ENCODE measurements around the gene PCNX3. TPM values are rescaled to one million over a fixed set of nuclear protein-coding genes. Genes with fewer than 3 reads are reported as not detected.
"Not testable (repeated sequence)": the region's sequence is repeated elsewhere in the genome, so short reads cannot be mapped to it uniquely, and the experiment has no call there.

Gene PCNX3
- total RNA-seq, 2 donors from 2014 or later, result 32.0 to 67.9 TPM

DNA sequence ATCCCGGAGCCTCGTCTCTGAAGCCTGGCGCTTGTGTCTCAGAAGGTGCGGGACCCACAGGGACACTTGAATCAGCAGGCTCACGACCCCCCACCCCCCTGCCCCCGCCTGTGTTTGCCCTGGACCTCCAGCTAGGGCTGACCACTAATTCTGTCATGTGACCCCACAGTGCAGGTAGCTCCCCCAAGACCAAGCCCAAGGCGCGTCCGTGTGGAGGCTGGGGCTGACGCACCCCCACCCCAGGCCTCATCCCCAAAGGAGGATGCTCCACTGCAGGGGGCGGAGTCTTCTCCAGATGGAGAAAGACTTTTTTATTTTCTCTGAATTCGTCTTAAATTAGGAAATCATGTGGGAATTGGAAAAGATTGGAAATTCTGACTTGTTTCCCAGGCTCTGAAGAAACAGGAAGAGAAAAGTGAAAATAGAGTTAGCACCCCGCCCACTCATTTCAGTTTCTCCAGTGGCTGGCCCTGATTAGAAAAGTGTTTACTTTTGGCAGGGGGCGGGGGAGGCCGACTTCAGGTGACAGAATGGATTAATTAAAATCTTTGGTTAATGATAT, 48.1 kb downstream of the PCNX3 start:
- TF ChIP-seq POLR2A (IDR thresholded peaks at IDR 0.05) (peak; percentile 6), POLR2AphosphoS5 (IDR thresholded peaks at IDR 0.05) (peak; percentile 20)
- TF ChIP-seq, protein P1, sequence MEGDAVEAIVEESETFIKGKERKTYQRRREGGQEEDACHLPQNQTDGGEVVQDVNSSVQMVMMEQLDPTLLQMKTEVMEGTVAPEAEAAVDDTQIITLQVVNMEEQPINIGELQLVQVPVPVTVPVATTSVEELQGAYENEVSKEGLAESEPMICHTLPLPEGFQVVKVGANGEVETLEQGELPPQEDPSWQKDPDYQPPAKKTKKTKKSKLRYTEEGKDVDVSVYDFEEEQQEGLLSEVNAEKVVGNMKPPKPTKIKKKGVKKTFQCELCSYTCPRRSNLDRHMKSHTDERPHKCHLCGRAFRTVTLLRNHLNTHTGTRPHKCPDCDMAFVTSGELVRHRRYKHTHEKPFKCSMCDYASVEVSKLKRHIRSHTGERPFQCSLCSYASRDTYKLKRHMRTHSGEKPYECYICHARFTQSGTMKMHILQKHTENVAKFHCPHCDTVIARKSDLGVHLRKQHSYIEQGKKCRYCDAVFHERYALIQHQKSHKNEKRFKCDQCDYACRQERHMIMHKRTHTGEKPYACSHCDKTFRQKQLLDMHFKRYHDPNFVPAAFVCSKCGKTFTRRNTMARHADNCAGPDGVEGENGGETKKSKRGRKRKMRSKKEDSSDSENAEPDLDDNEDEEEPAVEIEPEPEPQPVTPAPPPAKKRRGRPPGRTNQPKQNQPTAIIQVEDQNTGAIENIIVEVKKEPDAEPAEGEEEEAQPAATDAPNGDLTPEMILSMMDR (IDR thresholded peaks at IDR 0.05), result peak in 1 of 4 experiments; percentile 17
- H3K4me1 ChIP-seq (replicated peaks), result peaks cover 15% of the 10 kb centered on the region
- peak overlapping the region; percentile 97 to 100 for H3K4me3 ChIP-seq
- peaks cover 6 to 9% of the 10 kb centered on the region in 2 donors for H3K36me3 ChIP-seq
- intact Hi-C loops (cut with DNase I), result loop anchor here (5.0 kb wide), 1 partner anchor 86 kb away; the partner anchor contains the start of gene EHBP1L1
- H3K27ac ChIP-seq, result peak overlapping the region; percentile 98 to 99
- H3K27me3 ChIP-seq (replicated peaks; ENCODE audit: insufficient read depth), result no peaks in the 10 kb centered on the region
- WGBS, result 3% methylated on average over 13 of the region's 15 CpGs
- no peak for DNase-seq (ENCODE audit: low spot score)
- H3K9me3 ChIP-seq, result no peaks in the 10 kb centered on the region

DNA sequence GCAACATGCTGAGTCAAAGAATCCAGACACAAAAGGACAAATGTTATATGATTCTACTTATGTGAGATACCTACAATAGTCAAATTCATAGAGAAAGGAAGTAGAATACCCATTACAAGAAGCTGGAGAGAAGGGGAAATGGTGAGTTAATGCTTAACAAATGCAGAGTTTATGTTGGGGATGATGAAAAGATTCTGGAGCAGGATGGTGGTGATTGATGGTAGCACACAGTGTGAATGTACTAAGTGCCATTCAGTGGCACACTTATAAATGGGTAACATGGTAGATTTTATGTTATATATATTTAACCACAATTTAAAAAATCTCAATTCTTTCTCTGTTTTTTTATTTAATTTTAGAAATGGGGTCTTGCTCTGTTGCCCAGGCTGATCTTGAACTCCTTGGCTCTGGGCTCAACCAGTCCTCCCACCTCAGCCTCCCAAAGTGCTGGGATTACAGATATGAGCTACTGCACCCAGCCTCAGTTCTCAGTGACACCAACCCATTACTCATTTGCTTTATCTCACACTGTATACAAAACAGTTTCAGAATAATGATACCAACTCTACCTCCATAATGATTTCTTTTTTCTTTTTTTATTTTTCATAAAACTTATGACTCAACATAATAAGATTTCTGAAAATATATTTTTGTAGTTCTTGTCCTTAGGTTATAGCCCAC, 56.7 kb downstream of the PCNX3 start:
- Histone ChIP-seq H3K27ac (no peak overlapping the region), H3K36me3 (no peaks in the 10 kb centered on the region), H3K27me3 (replicated peaks; ENCODE audit: insufficient read depth) (no peaks in the 10 kb centered on the region), H3K4me1 (replicated peaks) (no peaks in the 10 kb centered on the region), H3K4me3 (no peak overlapping the region), H3K9me3 (no peaks in the 10 kb centered on the region)
- TF ChIP-seq POLR2AphosphoS5 (IDR thresholded peaks at IDR 0.05), result no peak
- intact Hi-C loops (cut with DNase I), result no loop called here
- DNase-seq (ENCODE audit: low spot score), result no peak

DNA sequence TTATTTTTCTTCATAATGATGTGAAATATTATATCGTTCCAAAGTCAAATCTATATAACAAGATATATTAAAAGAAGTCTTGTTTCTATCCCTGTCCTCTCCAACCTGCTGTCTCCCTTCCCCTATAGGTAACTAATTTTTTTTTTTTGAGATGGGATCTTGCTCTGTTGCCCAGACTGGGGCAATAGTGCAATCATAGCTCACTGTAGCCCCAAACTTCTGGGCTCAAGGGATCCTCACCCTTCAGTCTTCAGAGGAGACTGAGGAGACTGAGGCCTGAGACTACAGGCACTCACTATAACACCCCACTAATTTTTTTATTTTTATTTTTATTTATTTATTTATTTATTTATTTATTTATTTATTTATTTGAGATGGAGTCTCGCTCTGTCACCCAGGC, 57.4 kb downstream of the PCNX3 start:
- intact Hi-C loops (cut with DNase I), result no loop called here

DNA sequence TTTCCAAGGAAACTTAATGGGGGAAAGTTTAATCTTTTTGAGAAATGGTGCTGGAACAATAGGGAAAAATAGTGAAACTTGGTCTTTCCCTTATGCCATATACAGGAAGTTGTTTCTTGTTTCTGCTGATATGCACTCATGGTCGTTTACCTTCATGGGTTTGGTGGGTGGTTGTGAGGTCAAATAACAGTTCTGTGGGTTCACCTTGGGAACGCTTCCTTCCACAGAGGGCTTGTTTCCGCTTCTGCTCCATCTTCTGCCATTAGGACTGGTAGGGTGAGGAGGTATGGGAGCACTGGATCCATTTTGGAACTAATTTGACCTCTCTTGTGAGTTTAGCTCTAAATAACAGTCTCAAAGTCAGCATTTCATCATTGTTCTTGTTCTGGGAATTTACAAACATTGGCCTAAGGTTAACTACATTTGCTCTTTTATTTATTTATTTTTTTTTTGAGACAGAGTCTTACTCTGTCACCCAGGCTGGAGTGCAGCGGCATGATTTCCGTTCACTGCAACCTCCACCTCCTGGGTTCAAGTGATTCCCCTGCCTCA, 64.7 kb downstream of the PCNX3 start:
- WGBS, result 77% methylated on average over 5 of the region's 5 CpGs
- Histone ChIP-seq H3K27ac (no peak overlapping the region), H3K4me3 (no peak overlapping the region), H3K27me3 (replicated peaks; ENCODE audit: insufficient read depth) (no peaks in the 10 kb centered on the region), H3K4me1 (replicated peaks) (no peaks in the 10 kb centered on the region), H3K9me3 (no peaks in the 10 kb centered on the region), H3K36me3 (no peaks in the 10 kb centered on the region)
- TF ChIP-seq POLR2AphosphoS5 (IDR thresholded peaks at IDR 0.05), result no peak
- TF ChIP-seq POLR2A (IDR thresholded peaks at IDR 0.05), result no peak
- TF ChIP-seq, protein P1 (IDR thresholded peaks at IDR 0.05), result no peak
- DNase-seq (ENCODE audit: low spot score), result no peak
- intact Hi-C loops (cut with DNase I), result no loop called here

More for the DNA sequence above, 57.4 kb downstream of the PCNX3 start:
- H3K27me3 ChIP-seq (replicated peaks; ENCODE audit: insufficient read depth), result no peaks in the 10 kb centered on the region
- no peak overlapping the region for H3K4me3 ChIP-seq
- no peak overlapping the region for H3K27ac ChIP-seq
- TF ChIP-seq, protein P1 (IDR thresholded peaks at IDR 0.05), result no peak
- TF ChIP-seq POLR2A (IDR thresholded peaks at IDR 0.05) (no peak), POLR2AphosphoS5 (IDR thresholded peaks at IDR 0.05) (no peak)
- H3K36me3 ChIP-seq, result no peaks in the 10 kb centered on the region
- H3K9me3 ChIP-seq, result no peaks in the 10 kb centered on the region
- H3K4me1 ChIP-seq (replicated peaks), result no peaks in the 10 kb centered on the region
- no peak for DNase-seq (ENCODE audit: low spot score)
- WGBS, result 93% methylated on average over 2 of the region's 2 CpGs

DNA sequence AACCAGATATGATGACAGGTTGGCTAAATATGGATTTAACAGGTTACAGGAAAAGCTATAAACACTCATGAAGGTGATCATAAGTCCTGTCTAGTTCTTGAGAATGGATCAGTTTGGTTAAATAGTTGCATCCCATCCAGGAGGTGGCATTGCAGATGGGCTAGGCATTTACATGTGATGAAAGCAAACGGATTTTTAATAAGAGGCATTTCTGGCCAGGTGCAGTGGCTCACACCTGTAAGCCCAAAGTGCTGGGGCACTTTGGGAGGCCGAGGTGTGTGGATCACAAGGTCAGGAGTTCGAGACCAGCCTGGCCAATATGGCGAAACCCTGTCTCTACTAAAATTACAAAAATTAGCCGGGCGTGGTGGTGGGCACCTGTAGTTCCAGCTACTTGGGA, 67.9 kb downstream of the PCNX3 start:
- H3K4me3 ChIP-seq; H3K36me3 ChIP-seq; H3K9me3 ChIP-seq; DNase-seq (ENCODE audit: low spot score); H3K4me1 ChIP-seq (replicated peaks); H3K27me3 ChIP-seq (replicated peaks; ENCODE audit: insufficient read depth); intact Hi-C loops (cut with DNase I); H3K27ac ChIP-seq: not testable (repeated sequence)
- WGBS, result 83% methylated on average over 6 of the region's 6 CpGs
